Kidney glomerular epithelial cell (primary cell): ENCODE measurements around the gene RERE.
"Not testable (repeated sequence)": the region's sequence is repeated elsewhere in the genome, so short reads cannot be mapped to it uniquely, and the experiment has no call there.

Experiments
- DNase-seq: peaks from one replicate; lab custom pipeline; 2025; lab: John Stamatoyannopoulos, UW

Gene RERE

DNA sequence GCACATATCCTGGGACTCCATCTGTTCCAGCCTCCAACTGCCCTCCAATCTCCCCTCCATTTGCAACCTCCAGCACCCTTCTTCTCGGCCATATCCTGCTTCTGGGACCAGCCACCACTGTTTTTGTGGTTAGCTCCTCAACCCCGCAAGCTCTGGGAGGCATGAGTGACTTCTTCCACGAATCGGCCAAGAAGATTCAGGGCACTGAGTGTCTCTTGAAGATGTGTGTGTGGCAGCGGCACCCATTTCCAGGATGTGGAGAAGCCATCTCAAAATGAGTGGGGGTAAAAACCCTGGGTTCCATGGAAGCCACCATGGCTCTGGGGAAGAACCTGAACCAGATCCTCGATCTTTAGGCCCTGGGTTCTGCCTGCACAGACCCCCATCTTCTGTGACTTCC lies 304.9 kb downstream of the RERE start:
- no peak for DNase-seq

DNA sequence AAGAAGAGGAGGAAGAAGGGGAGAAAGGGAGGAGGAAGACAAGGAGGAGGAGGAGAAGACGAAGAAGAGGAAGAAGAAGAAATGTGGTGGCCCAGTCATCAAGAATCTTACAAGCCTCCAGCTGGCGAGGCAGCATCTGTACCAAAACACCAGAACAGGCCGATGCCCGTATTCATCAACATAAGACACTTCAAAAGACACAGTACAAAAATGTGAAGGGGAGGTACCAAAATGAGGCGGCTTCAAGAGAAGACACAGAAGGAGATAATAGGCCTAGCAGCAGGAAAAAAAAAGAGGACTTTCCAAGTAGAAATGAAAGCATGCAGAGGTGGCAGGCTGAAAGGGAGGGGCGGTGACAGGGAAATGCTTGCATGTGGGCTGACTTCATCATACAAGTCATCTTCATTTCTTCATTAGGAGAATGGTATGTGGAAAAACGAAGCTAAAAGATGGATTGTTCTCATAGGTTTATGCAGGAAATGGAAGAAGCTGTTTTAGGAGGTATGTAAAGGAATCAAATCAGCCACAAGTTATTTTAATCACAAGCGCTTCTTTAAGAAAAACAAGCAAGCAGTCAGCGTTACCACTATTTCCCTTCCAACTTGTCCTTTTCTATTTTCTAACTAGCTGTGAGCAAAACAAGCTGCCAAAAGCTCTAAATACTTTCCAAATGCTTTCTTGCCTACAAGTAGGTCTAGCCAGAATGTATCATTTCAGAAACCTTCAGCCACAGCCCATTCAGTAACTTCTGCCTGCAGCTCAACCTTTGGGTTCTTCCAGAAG lies 307.2 kb downstream of the RERE start:
- peak; percentile 37 for DNase-seq

DNA sequence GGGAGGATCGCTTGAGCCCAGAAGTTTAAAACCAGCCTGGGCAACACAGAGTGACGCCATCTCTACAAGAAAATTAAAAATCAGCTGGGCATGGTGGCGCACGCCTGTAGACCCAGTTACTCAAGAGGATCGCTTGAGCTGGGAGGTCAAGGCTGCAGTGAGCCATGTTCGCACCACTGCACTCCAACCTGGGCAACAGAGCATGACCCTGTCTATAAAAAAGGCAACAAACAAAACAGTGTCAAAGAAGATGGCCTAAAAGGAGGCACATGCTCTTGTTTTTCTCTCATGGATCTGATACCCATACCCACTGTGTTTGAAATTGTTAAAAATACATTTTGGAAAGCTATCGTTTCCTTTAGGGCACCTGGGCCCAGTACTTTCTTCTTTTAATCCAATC lies 307.9 kb downstream of the RERE start:
- DNase-seq = no peak

- DNase-seq = no peak
Observed at GRCh38 chr1:8506995-8507615, 310.3 kb downstream of the RERE start.

DNA sequence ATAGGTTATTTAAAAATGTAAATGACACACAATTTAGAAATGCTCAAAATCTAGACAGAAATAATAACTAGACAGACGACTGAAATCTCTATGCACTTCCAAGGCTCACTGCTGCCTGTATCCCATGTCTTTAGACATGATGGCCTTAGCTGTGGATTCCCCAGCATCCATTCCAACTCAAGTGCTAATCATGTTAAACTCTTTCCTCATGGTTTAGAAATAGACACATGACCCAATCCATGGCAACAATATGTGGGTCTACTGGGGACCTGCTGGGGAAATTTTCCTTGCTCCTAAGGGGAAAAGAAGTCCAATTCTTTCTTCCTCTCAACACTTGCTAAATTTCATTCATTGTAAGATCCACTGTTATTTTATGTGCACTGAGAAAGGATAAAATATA lies 311.0 kb downstream of the RERE start:
- no peak for DNase-seq

GRCh38 chr1:8503842-8504241 lies 313.6 kb downstream of the RERE start:
- DNase-seq = no peak

GRCh38 chr1:8502949-8503348 lies 314.5 kb downstream of the RERE start:
- not testable (repeated sequence) for DNase-seq

- DNase-seq = peak; percentile 31
Observed at GRCh38 chr1:8497210-8497819, 320.1 kb downstream of the RERE start.

GRCh38 chr1:8496473-8496872 lies 321.0 kb downstream of the RERE start:
- no peak for DNase-seq

DNA sequence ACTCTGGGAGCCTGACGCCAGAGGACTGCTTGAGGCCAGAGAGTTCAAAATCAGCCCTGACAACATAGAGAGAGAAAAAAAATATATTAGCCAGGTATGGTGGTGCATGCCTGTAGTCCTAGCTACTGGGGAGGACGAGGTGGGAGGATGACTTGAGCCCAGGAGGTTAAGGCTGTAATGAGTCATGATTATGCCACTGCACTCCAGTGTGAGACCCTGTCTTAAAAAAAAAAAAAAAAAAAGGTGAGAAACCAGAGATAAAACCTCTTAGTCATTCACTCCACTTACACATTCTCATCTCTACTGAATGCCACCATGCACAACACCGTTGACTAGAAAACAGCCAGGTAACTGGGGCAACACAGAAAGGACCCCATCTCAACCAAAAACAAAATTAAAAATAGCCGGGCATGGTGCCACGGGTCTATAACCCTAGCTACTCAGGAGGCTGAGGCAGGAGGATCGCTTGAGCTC lies 321.5 kb downstream of the RERE start:
- DNase-seq = no peak

DNA sequence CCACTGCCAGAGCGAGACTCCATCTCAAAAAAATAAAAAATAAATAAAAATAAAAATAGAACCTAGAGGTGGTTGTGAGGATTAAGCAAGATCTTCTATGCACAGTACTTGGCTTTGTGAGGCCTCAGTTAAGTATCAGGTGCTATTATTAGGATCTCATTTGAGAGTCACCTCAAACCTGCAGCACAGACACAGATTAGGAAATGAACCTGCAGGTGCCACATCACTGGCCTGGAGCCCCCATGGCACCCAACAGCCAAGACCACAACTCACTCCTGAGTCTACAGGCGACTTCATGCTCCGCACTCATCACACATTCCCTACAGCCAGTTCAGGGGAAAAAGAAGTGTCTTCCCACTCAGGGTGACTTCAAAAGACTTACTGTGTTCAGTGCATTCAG lies 322.8 kb downstream of the RERE start:
- DNase-seq = no peak

GRCh38 chr1:8493916-8494540 lies 323.4 kb downstream of the RERE start:
- DNase-seq = no peak

- DNase-seq = no peak
Observed at GRCh38 chr1:8487249-8487648, 330.2 kb downstream of the RERE start.

DNA sequence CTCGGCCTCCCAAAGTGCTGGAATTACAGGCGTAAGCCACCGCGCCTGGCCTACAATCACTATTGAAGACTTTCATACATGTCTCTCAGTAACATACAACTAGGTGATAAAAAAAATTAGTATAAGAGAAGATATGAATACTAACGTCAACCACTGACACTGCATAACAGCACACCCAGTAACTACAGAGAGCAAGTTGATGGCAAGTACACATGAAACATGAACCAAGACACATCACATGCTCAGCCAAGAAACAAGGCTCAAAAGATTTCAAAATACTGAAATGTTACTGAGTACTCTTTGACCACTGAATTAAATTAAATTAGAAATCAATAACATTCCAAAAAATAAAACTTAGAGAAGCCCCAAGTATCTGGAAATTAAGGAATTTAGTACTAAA lies 331.4 kb downstream of the RERE start:
- DNase-seq = no peak

DNA sequence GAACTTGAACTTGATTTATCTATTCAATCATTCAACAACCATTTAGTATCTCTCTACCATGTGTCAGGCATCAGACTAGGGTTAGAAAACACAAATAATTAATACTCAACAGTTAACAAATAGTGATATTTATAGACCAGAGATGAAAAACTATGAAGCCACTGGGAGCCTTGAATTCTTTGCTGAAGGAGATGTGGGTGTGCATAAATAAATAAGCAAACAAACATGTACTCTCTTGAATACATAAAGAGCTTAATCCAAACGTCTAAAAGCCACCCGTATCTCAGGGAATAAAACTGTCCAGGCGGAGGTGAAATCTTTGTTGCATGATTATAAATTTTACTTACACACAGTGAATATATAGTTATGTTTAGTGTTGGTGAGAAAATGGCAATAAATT lies 333.9 kb downstream of the RERE start:
- no peak for DNase-seq

- DNase-seq = no peak
Observed at GRCh38 chr1:8482979-8483381, 334.5 kb downstream of the RERE start.

DNA sequence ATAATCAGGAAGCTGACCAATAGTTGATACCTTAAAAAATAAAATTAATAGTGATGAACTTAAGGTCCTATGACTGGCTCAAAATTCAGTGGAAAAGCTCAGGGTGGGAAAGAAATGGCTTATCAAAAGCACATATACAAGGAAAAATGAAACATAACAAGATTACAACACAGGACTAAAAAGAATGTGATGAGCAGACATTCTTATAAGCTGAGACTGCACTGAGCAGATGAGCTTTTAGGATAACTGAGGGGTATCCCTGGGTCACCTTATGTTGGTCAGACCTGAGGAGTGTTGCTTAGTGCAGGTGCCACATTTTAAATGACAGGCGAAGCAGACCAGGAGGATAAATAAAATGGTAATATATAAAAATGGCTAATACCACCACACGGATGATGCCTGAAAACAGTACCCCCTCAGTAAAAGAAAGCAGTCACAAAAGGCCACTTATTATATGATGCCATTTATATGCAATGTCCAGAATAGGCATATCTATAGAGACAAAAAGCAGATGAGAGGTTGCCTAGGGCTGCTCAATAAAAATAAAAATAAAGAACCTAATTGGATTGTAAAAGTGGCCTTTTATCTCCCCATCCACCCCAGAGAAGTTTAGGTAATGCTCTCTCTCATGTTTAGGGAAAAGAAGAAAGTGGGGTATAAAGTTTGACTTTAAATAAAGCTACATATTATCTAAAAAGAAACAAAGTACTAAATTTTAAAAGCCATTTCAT lies 335.6 kb downstream of the RERE start:
- DNase-seq = no peak

- no peak for DNase-seq
Observed at GRCh38 chr1:8478566-8478965, 338.9 kb downstream of the RERE start.

- no peak for DNase-seq
Observed at GRCh38 chr1:8477983-8478362, 339.5 kb downstream of the RERE start.

- no peak for DNase-seq
Observed at GRCh38 chr1:8477166-8477982, 340.1 kb downstream of the RERE start.

GRCh38 chr1:8476006-8476405 lies 341.4 kb downstream of the RERE start:
- no peak for DNase-seq
